A549 (cell line): Measurements from ENCODE around the gene CD84. TPM values are rescaled to one million over a fixed set of nuclear protein-coding genes. Genes with fewer than 3 reads are reported as not detected.
"Not testable (repeated sequence)": the region's sequence is repeated elsewhere in the genome, so short reads cannot be mapped to it uniquely, and the experiment has no call there.

ENCODE experiments used
- ATAC-seq, 2 experiments: fragments of 200-7000 bp in 1 of 2; fragments of >200 bp in 1 of 2; cut with Nextera tagmentation in 1 of 2; cut with Tn5 transposase in 1 of 2; 3 replicates each; pipeline versions ENCODE4 v1.8.0 to v1.9.1; 2018 to 2020; ENCODE audit warnings: mild to moderate bottlenecking in 1 of 2, moderate library complexity in 1 of 2
- CTCF ChIA-PET: fragments of 300-600 bp; sonication (Branson Sonifier 250); formaldehyde crosslinking; extraction: SDS; loops from one replicate; lab custom pipeline; 2021; ENCODE audit warnings: antibody characterized with exemption, inconsistent platforms; lab: Yijun Ruan, JAX
- POLR2A ChIA-PET: fragments of 350-600 bp; formaldehyde crosslinking; extraction: SDS; loops from one replicate; lab custom pipeline; 2021; ENCODE audit warnings: antibody characterized with exemption, inconsistent platforms; lab: Yijun Ruan, JAX
- DNase-seq, 2 experiments: peaks; one replicate each; pipeline versions ENCODE4 v3.0.0 to v3.0.0-alpha.2; 2011 to 2016; ENCODE audit warnings: low read depth in 1 of 2, low spot score in 1 of 2
- FAIRE-seq: peaks from 2 replicates; lab custom pipeline; 2011; peaks lifted over from hg19 to GRCh38; lab: Jason Lieb, UNC
- H3K27ac ChIP-seq, 2 experiments: fragments of >200 bp; sonication (Bioruptor Twin); formaldehyde crosslinking; 3 replicates each; pipeline ENCODE4 v1.5.1; 2016 to 2017
- H3K4me1 ChIP-seq: fragments of >200 bp; sonication (Bioruptor Twin); formaldehyde crosslinking; 3 replicates; pipeline ENCODE4 v1.6.1; 2016
- H3K4me2 ChIP-seq: fragments of >200 bp; sonication (Bioruptor Twin); formaldehyde crosslinking; 3 replicates; pipeline ENCODE4 v1.6.1; 2016
- H3K4me3 ChIP-seq: fragments of >200 bp; sonication (Bioruptor Twin); formaldehyde crosslinking; 3 replicates; pipeline ENCODE4 v1.5.1; 2016
- H3K9me3 ChIP-seq: fragments of >200 bp; sonication (Bioruptor Twin); formaldehyde crosslinking; 3 replicates; pipeline ENCODE4 v1.6.1; 2016
- CBX2 ChIP-seq: fragments of 200-600 bp; sonication (generic); IDR thresholded peaks from 2 replicates; pipeline ENCODE4 v1.6.1; 2016; ENCODE audit warnings: low read depth, mild to moderate bottlenecking, borderline replicate concordance
- CHD2 ChIP-seq: fragments of 150-350 bp; IDR thresholded peaks from 2 replicates; pipeline ENCODE4 v1.6.1; 2014; ENCODE audit warnings: low read length; ENCODE audit not compliant: partially characterized antibody
- EHMT2 ChIP-seq: fragments of 200-600 bp; sonication (generic); IDR thresholded peaks from 2 replicates; pipeline ENCODE4 v1.6.1; 2016; ENCODE audit warnings: antibody characterized with exemption, low read depth, mild to moderate bottlenecking, moderate library complexity
- EP300 ChIP-seq, 2 experiments: fragments of >200 bp; sonication (Bioruptor Twin); formaldehyde crosslinking; IDR thresholded peaks; 2 replicates in 1 of 2; 3 replicates in 1 of 2; pipeline ENCODE4 v1.6.1; 2016 to 2017
- FOSB ChIP-seq: fragments of 250-450 bp; sonication (Bioruptor Pico); IDR thresholded peaks from 2 replicates; pipeline ENCODE4 v1.5.0; 2020; ENCODE audit warnings: mild to moderate bottlenecking, moderate library complexity
- FOSL2 ChIP-seq, 2 experiments: fragments of 450-650 bp in 1 of 2; fragments of >200 bp in 1 of 2; sonication (Bioruptor Twin) in 1 of 2; formaldehyde crosslinking; IDR thresholded peaks; 2 replicates each; pipeline versions ENCODE4 v1.5.0 to v1.6.1; 2016 to 2020; ENCODE audit warnings: mild to moderate bottlenecking in 1 of 2, moderate library complexity in 1 of 2
- GATA3 ChIP-seq: IDR thresholded peaks from 2 replicates; pipeline ENCODE4 v1.6.1; 2012; ENCODE audit warnings: borderline replicate concordance
- HOXB13 ChIP-seq: fragments of 250-450 bp; sonication (Bioruptor Pico); IDR thresholded peaks from 2 replicates; pipeline ENCODE4 v1.5.0; 2020; ENCODE audit warnings: low read depth, mild to moderate bottlenecking, moderate library complexity
- KDM5A ChIP-seq: fragments of 200-600 bp; sonication (generic); IDR thresholded peaks from 2 replicates; pipeline ENCODE4 v1.6.1; 2016; ENCODE audit warnings: antibody characterized with exemption, mild to moderate bottlenecking
- MAZ ChIP-seq: fragments of 150-350 bp; IDR thresholded peaks from 2 replicates; pipeline ENCODE4 v1.6.1; 2014; ENCODE audit warnings: antibody characterized with exemption, low read depth, low read length, borderline replicate concordance
- MYC ChIP-seq: IDR thresholded peaks from 2 replicates; pipeline ENCODE4 v1.6.1; 2012; ENCODE audit warnings: mild to moderate bottlenecking, inconsistent platforms, low read length, improper control_type of control experiment, borderline replicate concordance
- NPAS2 ChIP-seq: fragments of 250-450 bp; sonication (Bioruptor Pico); IDR thresholded peaks from 2 replicates; pipeline ENCODE4 v1.8.0; 2022; ENCODE audit warnings: mild to moderate bottlenecking, moderate library complexity, borderline replicate concordance
- NR3C1 ChIP-seq: fragments of >200 bp; sonication (Bioruptor Twin); formaldehyde crosslinking; IDR thresholded peaks from 3 replicates; pipeline ENCODE4 v1.6.1; 2017
- POLR2A ChIP-seq: IDR thresholded peaks from 2 replicates; pipeline ENCODE4 v1.6.1; 2012; ENCODE audit warnings: mild to moderate bottlenecking, low read length
- POLR2AphosphoS2 ChIP-seq: conservative IDR thresholded peaks from 2 replicates; pipeline ENCODE4 v1.6.1; 2012; ENCODE audit warnings: low read length, improper control_type of control experiment, inconsistent platforms
- RAD21 ChIP-seq, 2 experiments: fragments of >200 bp in 1 of 2; sonication (Bioruptor Twin) in 1 of 2; formaldehyde crosslinking in 1 of 2; IDR thresholded peaks in 1 of 2; conservative IDR thresholded peaks in 1 of 2; 2 replicates in 1 of 2; 3 replicates in 1 of 2; pipeline ENCODE4 v1.6.1; 2012 to 2018; ENCODE audit warnings: inconsistent platforms in 1 of 2
- RCOR1 ChIP-seq: fragments of 150-350 bp; IDR thresholded peaks from 2 replicates; pipeline ENCODE4 v1.6.1; 2014; ENCODE audit warnings: antibody characterized with exemption, low read length, low read depth
- RFX5 ChIP-seq: fragments of 450-650 bp; IDR thresholded peaks from 2 replicates; pipeline ENCODE4 v1.7.1; 2014; ENCODE audit warnings: antibody characterized with exemption, mild to moderate bottlenecking, moderate library complexity
- RNF2 ChIP-seq: fragments of 200-600 bp; sonication (generic); IDR thresholded peaks from 2 replicates; pipeline ENCODE4 v1.6.1; 2016; ENCODE audit warnings: low read depth, mild to moderate bottlenecking, antibody characterized with exemption, moderate library complexity, borderline replicate concordance
- SMC3 ChIP-seq: fragments of >200 bp; sonication (Bioruptor Twin); formaldehyde crosslinking; IDR thresholded peaks from 3 replicates; pipeline ENCODE4 v1.6.1; 2018; ENCODE audit warnings: inconsistent platforms
- ZFP36 ChIP-seq: fragments of 450-650 bp; IDR thresholded peaks from 2 replicates; pipeline ENCODE4 v1.6.1; 2014; ENCODE audit warnings: borderline replicate concordance; ENCODE audit not compliant: partially characterized antibody
- ZNF302 ChIP-seq: fragments of 250-450 bp; sonication (Bioruptor Pico); IDR thresholded peaks from 2 replicates; pipeline ENCODE4 v1.9.0; 2021; ENCODE audit warnings: inconsistent platforms, mild to moderate bottlenecking, moderate library complexity
- ZSCAN20 ChIP-seq: fragments of 250-450 bp; sonication (Bioruptor Pico); IDR thresholded peaks from 2 replicates; pipeline ENCODE4 v1.8.0; 2022; ENCODE audit warnings: mild to moderate bottlenecking, moderate library complexity
- WGBS: methylation state at CpG from one replicate; pipeline ENCODE4 v1.1.6; 2017; ENCODE audit errors: missing lambda C conversion rate; 5-methylcytosine and 5-hydroxymethylcytosine counted together
- polyA plus RNA-seq, 4 experiments: library from polyadenylated mRNA; depleted of rRNA in 3 of 4; stranded (reverse); fragments of >200 nt; fragmentation: RNase III in 1 of 4; extraction: RNeasy Plus Mini Kit Qiagen cat#74134 plus additional on column Dnase treatment in 1 of 4; gene quantifications; 2 replicates in 3 of 4; 3 replicates in 1 of 4; pipeline ENCODE4 v1.2.3, GENCODE V29; 2011 to 2017
- TF ChIP-seq, protein P1 (sequence below): fragments of 150-350 bp; IDR thresholded peaks from 2 replicates; pipeline ENCODE4 v1.6.1; 2014; ENCODE audit warnings: low read depth, mild to moderate bottlenecking, low read length

Gene CD84
- polyA plus RNA-seq, 2 of the 4 experiments (the other 2 are of a cell fraction): not detected

DNA sequence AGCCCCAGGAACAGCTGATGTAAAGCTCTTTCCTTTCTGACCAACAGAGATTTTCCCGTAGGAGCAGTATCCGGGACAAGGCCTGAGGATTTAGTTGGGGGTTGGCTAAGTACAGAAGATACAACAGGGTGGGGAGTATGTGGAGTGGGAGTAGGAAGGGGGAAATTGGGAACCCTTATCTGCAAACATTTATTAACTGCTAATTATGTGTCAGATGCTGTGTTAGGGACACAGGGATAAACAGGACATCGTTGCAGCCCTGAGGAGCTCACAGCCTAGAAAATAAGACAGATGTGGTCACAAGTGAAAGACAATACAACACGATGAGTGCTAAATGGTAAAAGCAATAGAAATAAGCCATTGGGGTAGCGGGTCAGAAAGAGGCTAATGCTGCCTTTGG, 12.0 kb downstream of the CD84 start:
- no peak overlapping the region for H3K4me3 ChIP-seq
- no peak overlapping the region for H3K27ac ChIP-seq
- ChIA-PET POLR2A (interaction anchor here (0.5 kb wide), 1 partner anchor 47 kb away, joined by 3 read pairs; no protein-coding TSS in a partner anchor), CTCF (interaction anchor here (1.5 to 1.6 kb wide), 2 partner anchors 26 to 39 kb away, joined by 3 read pairs; no protein-coding TSS in a partner anchor)
- TF ChIP-seq, protein P1, sequence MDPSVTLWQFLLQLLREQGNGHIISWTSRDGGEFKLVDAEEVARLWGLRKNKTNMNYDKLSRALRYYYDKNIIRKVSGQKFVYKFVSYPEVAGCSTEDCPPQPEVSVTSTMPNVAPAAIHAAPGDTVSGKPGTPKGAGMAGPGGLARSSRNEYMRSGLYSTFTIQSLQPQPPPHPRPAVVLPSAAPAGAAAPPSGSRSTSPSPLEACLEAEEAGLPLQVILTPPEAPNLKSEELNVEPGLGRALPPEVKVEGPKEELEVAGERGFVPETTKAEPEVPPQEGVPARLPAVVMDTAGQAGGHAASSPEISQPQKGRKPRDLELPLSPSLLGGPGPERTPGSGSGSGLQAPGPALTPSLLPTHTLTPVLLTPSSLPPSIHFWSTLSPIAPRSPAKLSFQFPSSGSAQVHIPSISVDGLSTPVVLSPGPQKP: no peak
- TF ChIP-seq NR3C1 (no peak), MYC (no peak), HOXB13 (no peak), NPAS2 (CRISPR knock-in tag) (no peak), RAD21 (conservative IDR thresholded peaks at IDR 0.05 in 1 of 2, IDR thresholded peaks at IDR 0.05 in 1 of 2) (no peak), MAZ (no peak), RNF2 (no peak), POLR2AphosphoS2 (no peak)
- no peak overlapping the region for H3K4me2 ChIP-seq
- FAIRE-seq (no peak), DNase-seq (no peak), ATAC-seq (no peak)
- H3K9me3 ChIP-seq: peaks cover 4% of the 10 kb centered on the region; the same call in 1 of the 3 replicates
- no peaks in the 10 kb centered on the region for H3K4me1 ChIP-seq
- WGBS: 77% methylated on average over 5 of the region's 5 CpGs

DNA sequence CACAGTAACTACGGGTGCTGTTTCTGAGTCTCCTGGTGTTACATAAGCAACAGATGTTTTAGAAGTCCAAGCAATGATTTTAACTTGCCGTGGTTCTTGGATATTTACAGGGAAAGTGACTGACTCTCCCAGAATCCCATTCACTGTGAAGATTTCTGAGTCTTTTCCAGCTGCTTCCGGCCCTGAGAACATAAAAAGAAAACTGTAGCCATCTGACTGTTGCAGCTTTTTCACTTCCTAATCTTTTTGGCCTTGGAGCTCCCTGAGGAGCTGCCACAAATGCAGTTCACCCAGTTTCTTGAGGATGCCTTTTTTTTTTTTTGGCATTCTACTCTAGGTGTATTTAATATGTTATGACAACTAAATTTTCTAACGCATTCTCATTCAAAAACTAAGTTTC, 13.7 kb downstream of the CD84 start:
- DNase-seq (no peak), FAIRE-seq (no peak), ATAC-seq (no peak)
- H3K4me3 ChIP-seq: no peak overlapping the region
- H3K9me3 ChIP-seq: peaks cover 4% of the 10 kb centered on the region; the same call in 1 of the 3 replicates
- H3K4me1 ChIP-seq: no peaks in the 10 kb centered on the region
- TF ChIP-seq SMC3 (no peak), ZNF302 (no peak), GATA3 (no peak), RCOR1 (no peak), POLR2AphosphoS2 (no peak), ZFP36 (no peak), CHD2 (no peak), FOSL2 (IDR thresholded peaks at IDR 0.05) (no peak), FOSL2 (CRISPR knock-in tag; IDR thresholded peaks at IDR 0.05) (no peak), MYC (no peak), EP300 (IDR thresholded peaks at IDR 0.05) (no peak), POLR2A (no peak), FOSB (no peak), CBX2 (no peak), KDM5A (no peak), NR3C1 (no peak), EHMT2 (no peak), ZSCAN20 (CRISPR knock-in tag) (no peak), RFX5 (no peak)
- WGBS: 60% methylated on average over 4 of the region's 4 CpGs
- no peak overlapping the region for H3K4me2 ChIP-seq
- POLR2A ChIA-PET: no interaction called here
- CTCF ChIA-PET: interaction anchor here (0.8 kb wide), 1 partner anchor 12 kb away, joined by 3 read pairs; no protein-coding TSS in a partner anchor
- no peak overlapping the region for H3K27ac ChIP-seq

DNA sequence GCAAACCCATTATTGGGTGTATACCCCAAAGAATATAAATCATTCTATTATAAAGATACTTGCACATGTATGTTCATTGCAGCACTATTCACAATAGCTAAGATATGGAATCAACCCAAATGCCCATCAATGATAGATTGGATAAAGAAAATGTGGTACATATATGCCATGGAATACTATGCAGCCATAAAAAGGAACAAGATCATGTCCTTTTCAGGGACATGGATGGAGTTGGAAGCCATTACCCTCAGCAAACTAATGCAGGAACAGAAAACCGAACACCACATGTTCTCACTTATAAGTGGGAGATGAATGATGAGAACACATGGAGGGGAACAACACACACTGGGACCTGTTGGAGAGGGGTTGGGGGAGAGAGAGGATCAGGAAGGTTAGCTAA, 16.1 kb downstream of the CD84 start:
- H3K9me3 ChIP-seq, ATAC-seq, H3K4me3 ChIP-seq, DNase-seq, POLR2A ChIA-PET, FAIRE-seq, CTCF ChIA-PET, H3K4me1 ChIP-seq, H3K27ac ChIP-seq, H3K4me2 ChIP-seq: not testable (repeated sequence)
- WGBS: 0% methylated on average over 1 of the region's 1 CpG

DNA sequence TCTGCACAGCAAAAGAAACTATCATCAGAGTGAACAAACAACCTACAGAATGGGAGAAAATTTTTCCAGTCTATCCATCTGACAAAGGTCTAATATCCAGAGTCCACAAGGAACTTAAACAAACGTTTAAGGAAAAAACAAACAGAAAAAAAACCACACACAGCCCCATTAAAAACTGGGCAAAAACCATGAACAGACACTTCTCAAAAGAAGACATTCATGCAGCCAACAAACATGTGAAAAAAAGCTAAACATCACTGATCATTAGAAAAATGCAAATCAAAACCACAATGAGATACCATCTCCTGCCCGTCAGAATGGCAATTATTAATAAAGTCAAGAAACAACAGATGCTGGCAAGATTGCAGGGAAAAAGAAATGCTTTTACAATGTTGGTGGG, 16.6 kb downstream of the CD84 start:
- ATAC-seq, H3K27ac ChIP-seq, H3K4me2 ChIP-seq, DNase-seq, H3K4me3 ChIP-seq, CTCF ChIA-PET, H3K4me1 ChIP-seq, H3K9me3 ChIP-seq, FAIRE-seq, POLR2A ChIA-PET: not testable (repeated sequence)
- 10% methylated on average over 2 of the region's 2 CpGs for WGBS
